SK-MEL-5 (cell line): ENCODE results near the gene ATR. TPM values are rescaled to one million over a fixed set of nuclear protein-coding genes. Genes with fewer than 3 reads are reported as not detected.
"Not testable (repeated sequence)": the region's sequence is repeated elsewhere in the genome, so short reads cannot be mapped to it uniquely, and the experiment has no call there.

ENCODE experiments used
- DNase-seq: peaks from one replicate; pipeline ENCODE4 v3.0.0-alpha.2; 2016; ENCODE audit warnings: low read depth, low spot score
- in situ Hi-C: cut with HindIII; loops from 2 replicates; pipeline ENCODE4 v1.10.0; 2016; ENCODE audit warnings: low sequenced_read_pairs, high pct_unique_total_duplicates, low pct_unique_long_range_greater_than_20kb
- polyA plus RNA-seq, 2 experiments: library from polyadenylated mRNA; depleted of rRNA; stranded (reverse); fragments of >200 nt; gene quantifications; 2 replicates each; pipeline ENCODE4 v1.2.3, GENCODE V29; 2015
- total RNA-seq: library from RNA; depleted of rRNA; stranded (reverse); fragments of >200 nt; shearing (Covaris generic); gene quantifications from 2 replicates; pipeline ENCODE4 v1.2.3, GENCODE V29; 2014; rRNA removed

The ATR gene
- 26.0 and 33.5 TPM in 2 replicates for total RNA-seq
- 13.2 and 27.0 TPM in 2 replicates for polyA plus RNA-seq (2015; cell fraction: cytosol; rRNA removed)
- 138 and 171 TPM in 2 replicates for polyA plus RNA-seq (2015; cell fraction: nucleus; rRNA removed)

GRCh38 chr3:142578329-142579223 is at the start of gene ATR:
Gene ATR, minus strand, starts transcription at chr3:142578733. Its CDS starts 29 bp downstream, at chr3:142578704.
- in situ Hi-C loops: no loop called here

GRCh38 chr3:142626971-142627370 is 48.4 kb upstream of the ATR start:
- in situ Hi-C loops: no loop called here

More at GRCh38 chr3:142578329-142579223, at the start of gene ATR:
- peak; percentile 96 for DNase-seq

GRCh38 chr3:142625153-142625440 is 46.6 kb upstream of the ATR start:
- in situ Hi-C loops: no loop called here
- DNase-seq: no peak

More at GRCh38 chr3:142626971-142627370, 48.4 kb upstream of the ATR start:
- no peak for DNase-seq

GRCh38 chr3:142624341-142625152 is 46.0 kb upstream of the ATR start:
- no peak for DNase-seq
- in situ Hi-C loops: no loop called here

- DNase-seq: no peak
- in situ Hi-C loops: no loop called here
Measured at GRCh38 chr3:142623194-142623593, 44.7 kb upstream of the ATR start.

- DNase-seq: no peak
- in situ Hi-C loops: no loop called here
Measured at GRCh38 chr3:142622405-142622804, 43.9 kb upstream of the ATR start.

GRCh38 chr3:142618917-142619461 is 40.5 kb upstream of the ATR start:
- DNase-seq: no peak
- in situ Hi-C loops: no loop called here

- no peak for DNase-seq
- in situ Hi-C loops: no loop called here
Measured at GRCh38 chr3:142615171-142615570, 36.6 kb upstream of the ATR start.

GRCh38 chr3:142614059-142614626 is 35.6 kb upstream of the ATR start:
- DNase-seq: no peak
- in situ Hi-C loops: no loop called here

GRCh38 chr3:142613491-142613890 is 35.0 kb upstream of the ATR start:
- DNase-seq: peak; percentile 46
- in situ Hi-C loops: no loop called here

GRCh38 chr3:142611206-142611605 is 32.7 kb upstream of the ATR start:
- in situ Hi-C loops: no loop called here
- no peak for DNase-seq

GRCh38 chr3:142609136-142609535 is 30.6 kb upstream of the ATR start:
- in situ Hi-C loops: no loop called here
- DNase-seq: no peak

GRCh38 chr3:142608631-142609030 is 30.1 kb upstream of the ATR start:
- no peak for DNase-seq
- in situ Hi-C loops: no loop called here

GRCh38 chr3:142604940-142605339 is 26.4 kb upstream of the ATR start:
- DNase-seq: no peak
- in situ Hi-C loops: no loop called here

GRCh38 chr3:142603386-142603705 is 24.8 kb upstream of the ATR start:
- DNase-seq, in situ Hi-C loops: not testable (repeated sequence)

GRCh38 chr3:142602619-142603385 is 24.3 kb upstream of the ATR start:
- in situ Hi-C loops: no loop called here
- no peak for DNase-seq

- in situ Hi-C loops: no loop called here
Measured at GRCh38 chr3:142601713-142602112, 23.2 kb upstream of the ATR start.

More at GRCh38 chr3:142601713-142602112, 23.2 kb upstream of the ATR start:
- no peak for DNase-seq
